ENCODE data around the gene GUCY1A2.
"Not testable (repeated sequence)": the region's sequence is repeated elsewhere in the genome, so short reads cannot be mapped to it uniquely, and the experiment has no call there.

Gene GUCY1A2, protein sequence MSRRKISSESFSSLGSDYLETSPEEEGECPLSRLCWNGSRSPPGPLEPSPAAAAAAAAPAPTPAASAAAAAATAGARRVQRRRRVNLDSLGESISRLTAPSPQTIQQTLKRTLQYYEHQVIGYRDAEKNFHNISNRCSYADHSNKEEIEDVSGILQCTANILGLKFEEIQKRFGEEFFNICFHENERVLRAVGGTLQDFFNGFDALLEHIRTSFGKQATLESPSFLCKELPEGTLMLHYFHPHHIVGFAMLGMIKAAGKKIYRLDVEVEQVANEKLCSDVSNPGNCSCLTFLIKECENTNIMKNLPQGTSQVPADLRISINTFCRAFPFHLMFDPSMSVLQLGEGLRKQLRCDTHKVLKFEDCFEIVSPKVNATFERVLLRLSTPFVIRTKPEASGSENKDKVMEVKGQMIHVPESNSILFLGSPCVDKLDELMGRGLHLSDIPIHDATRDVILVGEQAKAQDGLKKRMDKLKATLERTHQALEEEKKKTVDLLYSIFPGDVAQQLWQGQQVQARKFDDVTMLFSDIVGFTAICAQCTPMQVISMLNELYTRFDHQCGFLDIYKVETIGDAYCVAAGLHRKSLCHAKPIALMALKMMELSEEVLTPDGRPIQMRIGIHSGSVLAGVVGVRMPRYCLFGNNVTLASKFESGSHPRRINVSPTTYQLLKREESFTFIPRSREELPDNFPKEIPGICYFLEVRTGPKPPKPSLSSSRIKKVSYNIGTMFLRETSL

DNA sequence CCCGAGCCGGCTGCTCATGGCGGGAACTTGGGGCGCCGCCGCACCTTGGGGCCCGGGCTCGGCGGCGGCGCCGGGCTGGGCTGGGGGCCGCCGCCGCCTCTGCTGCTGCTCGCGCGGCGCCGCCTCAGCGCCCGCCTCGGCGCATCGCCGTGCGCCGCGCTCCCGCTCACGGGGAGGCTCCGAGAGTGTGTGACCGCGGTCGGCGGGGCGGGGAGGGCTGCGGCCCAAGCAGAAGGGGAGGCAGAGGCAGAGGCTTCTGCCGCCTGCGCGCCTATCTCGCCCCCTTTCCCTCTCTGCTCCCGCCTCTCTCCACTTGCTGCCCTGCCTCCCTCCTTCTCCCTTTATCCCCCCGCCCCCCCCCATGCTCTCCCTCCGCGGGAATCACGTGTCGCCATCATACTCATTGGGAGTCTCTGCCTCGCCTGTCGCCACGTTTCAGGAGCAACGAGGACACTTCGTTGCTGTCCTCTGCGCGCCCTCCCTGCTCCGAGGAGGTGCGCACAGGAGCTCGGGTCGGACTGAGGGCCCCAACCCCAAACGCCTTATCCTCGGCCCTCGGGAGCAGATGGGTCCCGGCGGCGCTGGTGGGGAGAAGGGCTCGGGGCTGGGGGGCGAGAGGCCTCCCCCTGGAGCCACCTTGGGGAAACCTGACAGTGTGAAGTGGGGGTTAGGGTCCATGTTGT is at the start of gene GUCY1A2:
Gene GUCY1A2, minus strand, starts transcription at position 258 of the 683 bp plus-strand sequence. CDS start 421 bp downstream, outside the sequence.
- DNase-seq, result peak; percentile 86

DNA sequence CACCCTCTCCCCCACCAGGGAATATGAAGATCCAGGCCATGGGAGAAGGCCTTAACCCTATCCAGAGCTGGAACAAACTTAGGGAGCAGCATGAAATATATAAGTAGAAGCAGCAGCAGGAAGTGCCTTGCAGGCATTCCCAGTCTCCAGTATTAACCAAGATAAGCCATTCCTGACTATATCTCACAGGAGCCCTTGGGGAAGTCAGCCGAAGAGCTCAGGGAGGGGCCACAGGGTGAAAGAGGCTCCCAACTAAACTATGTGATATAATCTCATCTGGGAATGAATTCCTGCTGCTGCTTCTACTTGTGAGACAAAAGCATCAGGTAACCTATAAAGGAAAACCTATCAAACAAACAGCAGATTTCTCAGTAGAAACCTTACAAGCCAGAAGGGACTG is 36.1 kb upstream of the GUCY1A2 start:
- no peak for DNase-seq

DNA sequence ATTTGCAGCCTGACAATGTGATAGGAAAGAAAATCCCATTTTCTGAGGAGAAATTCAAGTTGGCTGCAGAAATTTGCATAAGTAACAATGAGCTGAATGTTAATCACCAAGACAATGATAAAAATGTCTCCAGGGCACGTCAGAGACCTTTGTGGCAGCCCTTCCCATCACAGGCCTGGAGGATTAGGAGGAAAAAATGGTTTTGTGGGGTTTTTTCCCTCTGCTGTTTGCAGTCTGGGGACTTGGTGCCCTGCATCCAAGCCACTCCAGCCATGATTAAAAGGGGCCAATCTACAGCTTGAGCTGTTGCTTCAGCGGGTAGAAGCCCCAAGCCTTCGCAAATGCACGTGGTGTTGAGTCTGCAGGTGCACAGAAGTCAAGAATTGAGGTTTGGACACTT is 33.1 kb upstream of the GUCY1A2 start:
- DNase-seq, result not testable (repeated sequence)

DNA sequence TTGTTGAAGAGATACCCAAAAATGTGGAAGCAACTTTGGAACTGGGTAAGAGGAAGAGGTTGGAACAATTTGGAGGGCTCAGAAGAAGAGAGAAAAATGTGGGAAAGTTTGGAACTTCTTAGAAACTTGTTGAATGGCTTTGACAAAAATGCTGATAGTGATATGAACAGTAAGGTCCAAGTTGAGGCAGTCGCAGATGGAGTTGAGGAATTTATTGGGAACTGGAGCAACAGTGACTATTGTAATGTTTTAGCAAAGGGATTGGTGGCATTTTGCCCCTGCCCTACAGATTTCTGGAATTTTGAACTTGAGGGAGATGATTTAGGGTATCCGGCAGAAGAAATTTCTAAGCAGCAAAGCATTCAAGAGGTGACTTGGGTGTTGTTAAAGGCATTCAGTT is 32.6 kb upstream of the GUCY1A2 start:
- DNase-seq, result peak; percentile 3

DNA sequence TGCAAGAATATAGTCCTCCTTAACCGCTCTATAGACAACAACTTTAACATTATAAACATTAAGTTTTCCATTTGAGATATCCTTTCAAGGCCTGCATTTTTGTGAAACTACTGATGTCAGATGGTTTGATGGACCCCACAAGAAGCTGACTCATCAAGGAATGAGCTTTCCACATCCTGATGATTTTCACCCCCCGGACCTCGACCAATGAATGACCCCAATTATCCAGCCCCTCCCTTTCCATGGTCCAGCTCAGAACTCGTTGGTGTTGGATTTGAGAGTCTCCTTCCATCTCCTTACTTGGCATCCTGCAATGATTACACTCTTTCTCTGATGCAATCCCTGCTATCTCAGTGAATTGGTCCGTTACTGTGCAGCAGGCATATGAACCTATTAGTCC is 31.8 kb upstream of the GUCY1A2 start:
- no peak for DNase-seq

DNA sequence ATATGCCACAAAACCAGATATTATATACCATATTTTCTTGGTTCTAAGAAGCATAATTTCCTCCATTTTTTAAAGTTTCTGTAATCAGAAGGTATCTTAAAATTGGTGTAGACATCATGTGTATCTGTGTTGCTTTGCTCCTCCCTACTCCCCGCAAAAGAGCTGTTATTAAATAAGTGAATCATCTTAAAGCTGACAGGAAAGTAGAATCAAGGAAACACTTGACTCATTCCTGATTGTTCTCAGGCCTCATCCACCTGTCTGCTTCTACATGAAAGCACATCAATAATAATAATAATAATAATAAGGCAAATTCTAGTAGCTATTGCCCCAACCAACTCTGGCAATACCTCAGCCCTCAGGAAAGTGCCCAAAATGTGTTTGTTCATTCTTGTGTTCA is 26.2 kb upstream of the GUCY1A2 start:
- DNase-seq, result no peak

DNA sequence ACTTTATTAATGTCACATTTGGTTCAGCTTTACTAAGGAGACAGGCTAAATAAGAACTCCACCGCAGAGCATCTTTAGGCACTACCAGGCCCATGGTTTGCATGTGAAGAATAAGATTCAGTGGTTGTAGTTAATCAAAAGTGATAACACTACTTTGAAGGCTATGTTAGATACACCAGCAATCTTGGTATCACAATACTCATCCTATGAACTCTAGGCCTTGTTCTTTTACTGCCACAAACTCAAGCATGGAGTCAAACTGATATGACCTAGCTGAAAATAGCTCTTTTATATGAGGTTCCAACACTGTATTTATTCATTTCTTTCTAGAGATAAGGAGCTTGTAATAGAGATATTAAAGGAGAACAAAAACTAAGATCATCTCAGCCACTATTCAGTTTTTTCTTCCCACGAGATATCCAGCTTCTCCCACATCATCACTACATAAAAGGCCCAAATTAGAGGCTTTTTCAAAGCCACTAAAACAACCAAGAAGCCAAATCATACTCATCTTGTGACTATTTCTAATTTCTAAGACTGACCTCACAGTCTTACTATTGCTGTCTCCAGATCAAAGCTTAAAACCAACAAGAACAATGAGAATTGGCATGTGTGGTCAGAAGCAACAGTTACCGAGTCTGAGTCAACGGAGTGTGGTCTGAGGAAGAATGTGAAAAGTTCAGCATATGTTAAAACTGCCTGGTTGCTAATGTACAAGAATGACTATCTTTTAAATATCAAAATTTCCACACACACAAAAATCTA is 25.1 kb upstream of the GUCY1A2 start:
- no peak for DNase-seq

DNA sequence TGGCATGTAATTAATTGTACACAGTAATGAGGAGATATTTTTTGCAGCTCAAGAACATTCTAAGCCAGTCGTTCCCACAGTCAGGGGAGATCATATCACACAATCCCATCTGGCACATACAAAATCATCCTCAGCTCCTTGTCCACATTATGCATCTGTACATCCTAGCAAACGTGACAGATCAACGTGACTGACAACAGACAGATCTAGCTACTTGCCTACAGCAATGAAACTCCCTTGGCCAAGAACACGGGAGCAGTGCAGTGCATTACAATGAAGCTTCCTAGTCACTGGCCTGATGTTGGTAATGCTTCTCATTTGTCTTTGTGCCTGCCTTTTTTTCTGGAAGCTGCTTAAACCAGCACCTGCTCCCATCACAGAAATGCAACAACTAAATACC is 24.5 kb upstream of the GUCY1A2 start:
- DNase-seq, result no peak

DNA sequence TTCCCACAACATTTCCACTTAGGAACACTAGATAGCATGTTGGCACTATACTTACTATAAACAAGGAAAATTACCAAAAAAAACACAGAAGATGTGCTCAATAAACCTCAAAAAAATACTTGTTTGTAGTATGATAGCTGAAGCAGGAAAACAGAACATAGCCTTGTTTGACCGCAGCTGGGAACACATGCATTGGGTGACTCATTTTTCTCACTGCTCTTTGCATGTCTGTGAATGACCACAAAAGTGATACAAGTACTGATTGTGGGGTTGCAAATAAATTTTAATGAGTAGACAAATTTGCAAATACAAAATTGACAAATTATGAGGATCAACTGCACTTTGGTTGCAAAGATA is 22.8 kb upstream of the GUCY1A2 start:
- peak; percentile 50 for DNase-seq

DNA sequence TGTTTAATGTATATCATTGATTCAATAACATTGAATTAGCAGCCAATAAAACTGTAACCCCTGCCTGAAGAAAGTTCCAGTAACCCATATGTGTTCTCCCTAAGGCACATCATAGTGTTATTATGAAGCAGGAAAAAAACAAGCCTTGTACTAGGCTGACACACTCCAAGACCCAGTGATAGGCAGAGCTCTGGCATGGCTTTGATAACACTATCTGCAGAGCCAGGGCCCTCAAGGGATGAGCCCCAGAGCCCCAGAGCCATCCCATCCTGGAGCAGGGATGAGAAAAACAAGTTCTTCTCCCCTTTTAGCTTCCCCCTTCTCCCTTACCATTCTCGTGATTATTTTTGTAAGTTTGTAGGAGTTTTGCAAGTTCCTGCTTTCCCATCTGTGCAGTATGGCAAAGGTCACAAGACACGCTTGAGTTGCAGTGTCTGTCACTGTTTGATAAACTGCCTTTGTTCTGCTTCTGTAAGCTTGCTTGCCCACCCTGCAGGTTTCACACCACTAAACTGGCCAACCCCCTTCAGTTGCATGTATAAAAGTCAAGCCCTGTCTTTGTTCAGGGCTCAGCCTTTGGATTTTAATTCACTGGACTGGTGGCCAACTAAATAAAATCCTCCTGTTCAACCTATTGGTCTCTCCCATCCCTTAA is 22.3 kb upstream of the GUCY1A2 start:
- DNase-seq, result peak; percentile 39

DNA sequence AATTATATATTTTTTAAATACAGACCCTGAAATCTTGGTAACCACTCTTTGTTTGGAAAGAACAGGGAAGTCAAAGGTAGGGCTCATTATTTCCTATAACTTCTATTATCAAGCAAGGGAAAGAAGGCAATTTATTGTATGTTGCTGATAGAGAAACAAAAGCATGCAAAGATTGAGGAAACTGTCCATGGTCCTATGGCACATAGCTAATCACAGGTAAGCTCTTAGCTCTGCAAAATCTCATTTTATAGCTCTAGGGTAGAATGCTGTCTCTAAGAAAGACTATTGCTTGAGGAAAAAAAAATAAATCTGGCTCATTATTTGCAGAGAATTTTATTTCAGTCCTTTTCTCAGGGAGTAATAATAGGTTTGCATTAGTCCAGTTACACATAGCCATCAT is 7.4 kb upstream of the GUCY1A2 start:
- no peak for DNase-seq

DNA sequence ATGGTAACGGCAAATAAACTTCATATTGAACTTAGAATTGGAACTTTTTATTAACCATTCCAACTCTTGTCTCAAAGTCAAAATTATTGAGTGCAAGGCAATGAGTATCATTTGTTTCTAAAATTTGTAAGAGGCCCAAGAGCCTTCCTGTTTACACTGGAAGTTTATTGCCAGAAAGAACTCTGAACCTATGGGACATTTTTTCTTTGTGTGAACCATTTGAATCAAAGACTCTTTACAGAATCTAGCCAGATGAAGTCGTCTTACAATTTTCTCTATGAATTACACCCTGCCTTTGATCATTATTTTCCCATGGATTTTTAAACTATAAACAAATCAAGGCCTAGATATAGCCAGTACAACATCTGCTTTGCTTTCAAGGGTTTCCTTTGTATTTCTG is 2.3 kb upstream of the GUCY1A2 start:
- no peak for DNase-seq

DNA sequence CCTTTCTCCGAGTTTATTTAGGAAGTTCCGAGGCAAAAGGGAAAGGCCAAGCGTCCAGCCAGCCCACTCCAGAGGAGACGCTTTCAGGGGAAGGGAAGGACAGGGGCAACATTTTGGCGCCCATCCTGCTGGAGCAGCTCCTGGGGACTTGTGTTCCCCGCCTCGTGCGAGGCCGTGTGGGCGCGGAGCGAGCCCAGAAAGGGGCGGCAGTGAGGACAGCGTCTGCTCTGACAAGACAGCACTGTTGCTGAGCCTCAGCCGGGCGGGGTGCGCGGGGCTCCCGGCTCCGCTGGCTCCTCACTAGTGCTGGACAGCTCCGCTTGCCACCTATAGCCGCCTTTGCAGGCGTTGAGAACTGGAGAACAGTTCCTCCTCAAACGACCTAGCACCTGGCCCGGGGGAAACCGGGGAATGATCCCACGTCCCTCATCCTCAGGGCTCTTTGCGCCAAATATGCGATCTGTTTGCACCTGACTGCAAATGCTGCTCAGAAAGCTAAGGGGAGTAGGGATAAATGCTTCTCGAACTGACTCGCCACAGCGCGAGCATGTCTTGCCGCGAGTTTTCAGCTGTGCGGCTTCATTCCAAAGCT is 722 bp upstream of the GUCY1A2 start:
- DNase-seq, result peak; percentile 78

DNA sequence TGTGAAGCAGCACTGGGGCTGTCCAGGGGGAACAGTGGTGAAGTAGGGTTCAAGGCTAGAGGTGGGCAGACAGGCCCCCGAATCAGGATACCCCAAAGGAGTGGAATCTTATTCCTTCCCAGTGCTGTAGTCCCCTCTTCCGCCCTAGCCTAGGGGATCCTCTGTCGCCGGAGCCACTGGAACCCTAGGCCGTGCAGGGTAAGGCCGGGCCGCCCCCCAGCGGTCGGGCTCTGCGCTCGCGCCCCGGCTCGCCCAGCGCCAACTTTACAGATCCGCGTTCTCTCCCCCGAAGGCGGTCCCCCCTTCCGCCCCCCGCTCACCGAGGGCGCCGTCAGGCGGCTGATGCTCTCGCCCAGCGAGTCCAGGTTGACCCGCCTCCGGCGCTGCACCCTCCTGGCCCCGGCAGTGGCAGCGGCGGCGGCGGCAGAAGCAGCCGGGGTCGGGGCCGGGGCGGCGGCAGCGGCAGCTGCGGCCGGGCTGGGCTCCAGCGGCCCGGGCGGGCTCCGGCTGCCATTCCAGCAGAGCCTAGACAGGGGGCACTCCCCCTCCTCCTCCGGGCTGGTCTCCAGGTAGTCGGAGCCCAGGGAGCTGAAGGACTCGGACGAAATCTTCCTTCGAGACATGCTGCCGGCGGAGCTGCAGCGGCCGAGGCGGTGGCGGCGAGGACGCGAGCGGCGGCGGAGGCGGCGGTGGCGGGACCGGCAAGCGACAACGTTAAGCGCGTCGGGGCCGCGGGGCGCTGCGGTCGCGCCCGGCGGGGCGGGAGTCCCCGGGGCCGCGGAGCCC is 650 bp downstream of the GUCY1A2 start:
- peak; percentile 84 for DNase-seq

DNA sequence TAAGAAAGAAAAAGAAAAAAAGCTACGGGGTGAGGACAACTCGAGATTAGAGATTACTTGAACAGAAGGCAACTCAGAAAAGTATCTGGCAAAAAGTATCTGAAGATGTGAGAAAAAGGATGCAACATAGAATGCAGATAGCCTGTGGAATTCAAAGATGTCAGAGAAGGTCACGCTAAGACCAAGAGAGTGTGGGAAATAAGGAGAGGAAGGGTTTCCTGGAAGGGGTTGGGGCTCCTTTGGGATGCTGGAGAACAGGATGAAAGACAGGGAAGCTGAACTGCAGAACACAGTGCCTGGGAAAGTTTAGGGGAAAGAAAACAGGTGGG is 1.2 kb downstream of the GUCY1A2 start:
- no peak for DNase-seq

DNA sequence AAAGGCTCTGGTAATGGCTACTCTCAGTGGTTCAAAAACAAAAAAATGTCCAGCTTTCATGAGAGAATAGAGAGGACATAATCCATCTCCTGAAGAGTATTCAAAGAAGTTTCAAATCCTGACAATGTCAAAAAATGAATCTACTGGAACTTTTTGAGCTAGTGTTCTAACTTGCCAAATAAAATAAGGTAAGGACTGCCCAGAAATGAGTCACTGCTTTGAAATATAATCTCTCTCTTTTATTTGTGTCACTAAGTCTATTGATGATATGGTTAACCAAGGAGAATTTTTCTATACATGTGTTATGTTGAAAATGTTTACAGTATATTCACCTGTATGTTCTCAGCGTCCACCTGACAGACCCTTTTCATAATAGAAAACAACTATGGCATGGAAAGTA is 3.4 kb downstream of the GUCY1A2 start:
- peak; percentile 41 for DNase-seq

DNA sequence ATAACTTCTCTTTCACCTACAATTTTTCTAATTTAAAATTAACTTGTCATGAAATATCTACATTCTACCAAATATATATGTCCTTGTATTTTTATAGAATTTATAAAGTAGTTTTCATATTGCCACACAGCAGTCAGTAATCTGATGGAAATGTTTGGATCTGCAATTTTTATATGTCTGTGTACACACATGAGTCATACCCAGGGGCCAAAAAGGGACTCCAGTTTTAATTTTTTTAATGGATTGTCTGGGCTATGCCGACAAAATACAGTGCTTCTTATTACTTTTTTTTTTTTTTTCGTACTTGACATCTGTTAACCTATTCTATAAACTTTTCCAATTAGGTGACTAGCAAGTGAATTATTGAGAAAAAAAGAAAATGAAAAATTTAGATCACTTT is 6.3 kb downstream of the GUCY1A2 start:
- peak; percentile 60 for DNase-seq

DNA sequence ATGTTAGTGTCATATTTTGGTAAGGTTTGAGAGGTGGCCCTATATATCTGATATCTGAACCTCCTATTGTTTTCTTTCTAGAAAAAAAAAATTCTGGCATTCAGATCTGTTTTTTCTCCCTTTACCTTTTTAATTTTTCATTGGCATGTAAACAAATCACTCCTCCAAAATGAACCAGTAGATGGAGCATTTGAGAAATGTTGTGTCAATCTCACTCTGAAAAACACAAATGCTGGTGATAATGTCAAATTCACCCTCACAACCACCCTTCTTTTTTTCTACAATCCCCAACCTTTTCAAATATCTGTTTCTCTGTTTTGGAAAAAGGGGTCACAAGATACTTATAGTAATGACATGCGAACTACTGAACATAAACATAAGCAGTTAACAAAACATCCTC is 9.1 kb downstream of the GUCY1A2 start:
- no peak for DNase-seq

DNA sequence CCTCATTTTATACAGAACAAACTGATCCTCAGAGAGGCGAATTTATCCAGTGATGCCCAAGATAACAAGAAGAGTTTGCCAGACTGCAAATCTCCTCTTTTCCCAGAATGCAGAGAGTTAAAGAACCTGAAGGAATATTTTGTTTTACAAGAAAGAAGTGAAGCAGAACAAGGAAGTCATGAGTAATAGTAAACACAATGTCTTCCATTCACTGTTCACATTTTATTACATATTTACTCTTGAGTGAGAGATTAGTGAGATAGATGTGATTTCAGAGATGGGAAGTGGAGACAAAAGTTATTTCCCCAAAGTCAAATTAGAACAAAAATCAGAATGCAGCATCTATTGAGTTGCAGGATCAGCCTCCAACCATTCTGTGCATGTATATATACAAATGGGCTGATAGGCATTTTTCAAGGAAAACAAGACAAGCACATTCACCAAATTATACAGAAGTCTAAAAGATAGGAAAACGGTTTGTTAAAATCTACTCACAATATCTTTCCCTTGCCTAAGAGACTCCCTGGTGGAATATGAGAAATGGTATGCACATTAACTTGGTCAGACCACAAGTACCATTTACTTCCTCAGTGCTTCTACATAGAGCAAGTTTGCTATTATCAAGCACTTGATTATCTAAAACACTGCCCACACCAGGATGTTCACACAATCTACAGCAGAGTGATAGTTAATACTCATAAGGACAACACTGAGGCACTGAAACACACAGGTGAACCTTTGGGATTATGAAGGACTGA is 12.0 kb downstream of the GUCY1A2 start:
- no peak for DNase-seq

DNA sequence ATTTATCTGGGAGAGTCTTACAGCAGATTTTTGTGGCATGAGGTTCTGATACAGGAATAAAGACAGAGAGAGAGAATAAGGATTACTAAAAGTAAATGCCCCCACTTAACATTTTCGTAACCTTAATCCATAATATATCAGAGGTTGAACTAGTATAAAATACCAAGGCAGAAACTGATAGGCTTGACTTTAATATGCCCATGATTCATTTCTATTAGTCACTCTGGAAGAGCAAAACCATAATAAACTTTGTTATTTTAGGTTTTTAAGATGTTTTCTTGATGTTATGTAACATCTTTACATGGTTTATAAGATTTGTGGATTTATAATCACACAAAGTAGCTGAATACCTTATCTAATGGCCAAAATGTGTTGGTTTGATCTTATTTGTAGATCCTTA is 19.1 kb downstream of the GUCY1A2 start:
- no peak for DNase-seq

DNA sequence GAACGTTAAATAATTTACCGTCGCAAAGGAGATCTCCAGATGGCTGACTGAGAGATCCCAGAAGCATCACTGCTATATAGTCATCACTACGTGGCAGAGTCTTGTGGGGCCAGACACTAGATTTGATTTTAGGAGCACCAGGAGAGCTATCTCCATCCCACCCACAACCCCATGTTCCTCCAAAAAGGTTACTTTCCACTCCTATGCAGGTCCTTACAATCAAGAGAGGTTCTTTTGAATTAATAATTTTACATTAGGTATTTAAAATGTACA is 19.4 kb downstream of the GUCY1A2 start:
- no peak for DNase-seq

Measured in DMS53 (cell line).